ENCODE measurements around the gene USP21.
"Not testable (repeated sequence)": the region's sequence is repeated elsewhere in the genome, so short reads cannot be mapped to it uniquely, and the experiment has no call there.

USP21 gene

GRCh38 chr1:161113915-161114314 is 45.4 kb upstream of the USP21 start:
- Histone ChIP-seq H3K4me2 (ENCODE audit: low read length) (peak overlapping the region; percentile 3; the same call in 1 of the 2 replicates), H3K9me3 (ENCODE audit: control insufficient read depth, insufficient read depth, low read length) (no peaks in the 10 kb centered on the region), H3K36me3 (ENCODE audit: control insufficient read depth, low read length) (peaks cover 58% of the 10 kb centered on the region), H3K9me2 (replicated peaks; ENCODE audit: control insufficient read depth, low read length) (no peaks in the 10 kb centered on the region), H3K27me3 (ENCODE audit: control insufficient read depth, low read length) (no peaks in the 10 kb centered on the region), H3K4me3 (ENCODE audit: low read length) (no peak overlapping the region), H4K20me1 (ENCODE audit: control insufficient read depth, insufficient read depth, low read depth, low read length) (peaks cover 17% of the 10 kb centered on the region; the same call in 1 of the 2 replicates), H3K79me2 (ENCODE audit: control insufficient read depth, low read length) (peaks cover 99% of the 10 kb centered on the region), H3K27ac (ENCODE audit: low read depth, low read length) (no peak overlapping the region), H3K4me1 (ENCODE audit: control insufficient read depth, low read length) (peaks cover 58% of the 10 kb centered on the region), H3F3A (ENCODE audit: control insufficient read depth, insufficient read depth) (0 out of 2 replicates have a peak, but pooled peaks cover 2% of the 10 kb centered on the region)
- TF ChIP-seq EZH2phosphoT487 (IDR thresholded peaks at IDR 0.05; ENCODE audit: borderline replicate concordance, low read length): no peak
- TF ChIP-seq, protein P1, sequence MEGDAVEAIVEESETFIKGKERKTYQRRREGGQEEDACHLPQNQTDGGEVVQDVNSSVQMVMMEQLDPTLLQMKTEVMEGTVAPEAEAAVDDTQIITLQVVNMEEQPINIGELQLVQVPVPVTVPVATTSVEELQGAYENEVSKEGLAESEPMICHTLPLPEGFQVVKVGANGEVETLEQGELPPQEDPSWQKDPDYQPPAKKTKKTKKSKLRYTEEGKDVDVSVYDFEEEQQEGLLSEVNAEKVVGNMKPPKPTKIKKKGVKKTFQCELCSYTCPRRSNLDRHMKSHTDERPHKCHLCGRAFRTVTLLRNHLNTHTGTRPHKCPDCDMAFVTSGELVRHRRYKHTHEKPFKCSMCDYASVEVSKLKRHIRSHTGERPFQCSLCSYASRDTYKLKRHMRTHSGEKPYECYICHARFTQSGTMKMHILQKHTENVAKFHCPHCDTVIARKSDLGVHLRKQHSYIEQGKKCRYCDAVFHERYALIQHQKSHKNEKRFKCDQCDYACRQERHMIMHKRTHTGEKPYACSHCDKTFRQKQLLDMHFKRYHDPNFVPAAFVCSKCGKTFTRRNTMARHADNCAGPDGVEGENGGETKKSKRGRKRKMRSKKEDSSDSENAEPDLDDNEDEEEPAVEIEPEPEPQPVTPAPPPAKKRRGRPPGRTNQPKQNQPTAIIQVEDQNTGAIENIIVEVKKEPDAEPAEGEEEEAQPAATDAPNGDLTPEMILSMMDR (IDR thresholded peaks at IDR 0.05; ENCODE audit: low read depth, low read length, poor library complexity, severe bottlenecking): no peak

- H4K20me1 ChIP-seq (ENCODE audit: control insufficient read depth, insufficient read depth, low read depth, low read length): peaks cover 17% of the 10 kb centered on the region; the same call in 1 of the 2 replicates
- H3K79me2 ChIP-seq (ENCODE audit: control insufficient read depth, low read length): peaks cover 99% of the 10 kb centered on the region
- H3K36me3 ChIP-seq (ENCODE audit: control insufficient read depth, low read length): peaks cover 57% of the 10 kb centered on the region
- no peak overlapping the region for H3K27ac ChIP-seq (ENCODE audit: low read depth, low read length)
- no peak for TF ChIP-seq EZH2phosphoT487 (IDR thresholded peaks at IDR 0.05; ENCODE audit: borderline replicate concordance, low read length)
- TF ChIP-seq, protein P1 (IDR thresholded peaks at IDR 0.05; ENCODE audit: low read depth, low read length, poor library complexity, severe bottlenecking): no peak
- H3K9me3 ChIP-seq (ENCODE audit: control insufficient read depth, insufficient read depth, low read length): no peaks in the 10 kb centered on the region
- no peak overlapping the region for H3K4me3 ChIP-seq (ENCODE audit: low read length)
- no peaks in the 10 kb centered on the region for H3K27me3 ChIP-seq (ENCODE audit: control insufficient read depth, low read length)
- 0 out of 2 replicates have a peak, but pooled peaks cover 2% of the 10 kb centered on the region for H3F3A ChIP-seq (ENCODE audit: control insufficient read depth, insufficient read depth)
- no peaks in the 10 kb centered on the region for H3K9me2 ChIP-seq (replicated peaks; ENCODE audit: control insufficient read depth, low read length)
- H3K4me2 ChIP-seq (ENCODE audit: low read length): peak overlapping the region; percentile 3; the same call in 1 of the 2 replicates
- peaks cover 64% of the 10 kb centered on the region for H3K4me1 ChIP-seq (ENCODE audit: control insufficient read depth, low read length)
These were observed 44.7 kb upstream of the USP21 start for GRCh38 chr1:161114556-161114955.

DNA sequence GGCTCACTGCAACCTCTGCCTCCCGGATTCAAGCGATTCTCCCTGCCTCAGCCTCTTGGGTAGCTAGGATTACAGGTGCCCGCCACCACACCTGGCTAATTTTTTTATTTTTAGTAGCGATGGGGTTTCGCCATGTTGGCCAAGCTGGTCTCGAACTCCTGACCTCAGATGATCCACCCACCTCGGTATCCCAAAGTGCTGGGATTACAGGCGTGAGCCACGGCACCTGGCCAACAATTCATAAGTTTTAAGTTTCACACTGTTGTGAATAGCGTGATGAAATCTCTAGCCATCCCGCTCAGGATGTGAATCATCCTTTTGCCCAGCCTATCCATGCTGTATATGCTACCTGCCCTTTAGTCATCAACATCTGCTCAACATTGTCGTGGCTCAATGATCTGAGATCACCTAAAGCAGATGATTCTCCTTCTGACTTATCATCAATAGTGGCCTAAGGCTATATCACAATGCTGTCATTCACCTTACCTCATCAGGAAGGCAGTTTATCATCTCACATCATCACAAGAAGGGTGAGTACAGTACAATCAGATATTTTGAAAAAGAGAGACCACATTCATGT is 44.1 kb upstream of the USP21 start:
- H3K79me2 ChIP-seq (ENCODE audit: control insufficient read depth, low read length): peaks cover 93% of the 10 kb centered on the region
- H3K4me2 ChIP-seq (ENCODE audit: low read length): peak overlapping the region; percentile 95
- 0 out of 2 replicates have a peak, but pooled peaks cover 2% of the 10 kb centered on the region for H3F3A ChIP-seq (ENCODE audit: control insufficient read depth, insufficient read depth)
- H4K20me1 ChIP-seq (ENCODE audit: control insufficient read depth, insufficient read depth, low read depth, low read length): peaks cover 17% of the 10 kb centered on the region; the same call in 1 of the 2 replicates
- TF ChIP-seq, protein P1 (IDR thresholded peaks at IDR 0.05; ENCODE audit: low read depth, low read length, poor library complexity, severe bottlenecking): no peak
- no peak for TF ChIP-seq EZH2phosphoT487 (IDR thresholded peaks at IDR 0.05; ENCODE audit: borderline replicate concordance, low read length)
- peaks cover 71% of the 10 kb centered on the region for H3K4me1 ChIP-seq (ENCODE audit: control insufficient read depth, low read length)
- no peaks in the 10 kb centered on the region for H3K9me3 ChIP-seq (ENCODE audit: control insufficient read depth, insufficient read depth, low read length)
- no peak overlapping the region for H3K4me3 ChIP-seq (ENCODE audit: low read length)
- no peaks in the 10 kb centered on the region for H3K27me3 ChIP-seq (ENCODE audit: control insufficient read depth, low read length)
- H3K9me2 ChIP-seq (replicated peaks; ENCODE audit: control insufficient read depth, low read length): no peaks in the 10 kb centered on the region
- H3K27ac ChIP-seq (ENCODE audit: low read depth, low read length): no peak overlapping the region
- H3K36me3 ChIP-seq (ENCODE audit: control insufficient read depth, low read length): peaks cover 61% of the 10 kb centered on the region

DNA sequence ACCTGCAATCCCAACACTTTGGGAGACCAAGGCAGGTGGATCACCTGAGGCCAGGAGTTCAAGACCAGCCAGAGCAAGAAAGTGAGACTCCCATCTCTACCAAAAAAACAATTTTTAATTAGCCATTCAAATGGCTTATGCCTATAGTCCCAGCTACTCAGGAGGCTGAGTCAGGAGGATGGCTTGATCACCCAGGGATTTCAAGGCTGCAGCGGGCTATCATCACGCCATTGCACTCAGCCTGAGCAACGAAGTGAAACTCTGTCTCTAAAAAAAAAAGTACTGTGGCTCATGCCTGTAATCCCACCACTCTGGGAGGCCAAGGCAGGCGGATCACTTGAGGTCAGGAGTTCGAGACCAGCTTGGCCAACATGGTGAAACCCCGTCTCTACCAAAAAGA is 43.3 kb upstream of the USP21 start:
- H3K79me2 ChIP-seq (ENCODE audit: control insufficient read depth, low read length): peaks cover 86% of the 10 kb centered on the region
- not testable (repeated sequence) for H3K9me2 ChIP-seq (replicated peaks; ENCODE audit: control insufficient read depth, low read length); H3K9me3 ChIP-seq (ENCODE audit: control insufficient read depth, insufficient read depth, low read length); H3F3A ChIP-seq (ENCODE audit: control insufficient read depth, insufficient read depth); H3K27me3 ChIP-seq (ENCODE audit: control insufficient read depth, low read length); H3K27ac ChIP-seq (ENCODE audit: low read depth, low read length)
- peak overlapping the region; percentile 97 for H3K4me3 ChIP-seq (ENCODE audit: low read length)
- peaks cover 68% of the 10 kb centered on the region for H3K36me3 ChIP-seq (ENCODE audit: control insufficient read depth, low read length)
- H3K4me2 ChIP-seq (ENCODE audit: low read length): peak overlapping the region; percentile 95
- peaks cover 73% of the 10 kb centered on the region for H3K4me1 ChIP-seq (ENCODE audit: control insufficient read depth, low read length)
- H4K20me1 ChIP-seq (ENCODE audit: control insufficient read depth, insufficient read depth, low read depth, low read length): peaks cover 17% of the 10 kb centered on the region; the same call in 1 of the 2 replicates
